Lung (tissue), 12 donors: ENCODE measurements around the gene GUCA2B. TPM values are rescaled to one million over a fixed set of nuclear protein-coding genes. Genes with fewer than 3 reads are reported as not detected.
A peak's percentile ranks its signal among the peaks of the same experiment; 100 is the strongest.

ENCODE experiments used
- ATAC-seq: fragments of 200-7000 bp; cut with Tn5 transposase; one replicate; pipeline ENCODE4 v1.9.1; 2020; ENCODE audit warnings: moderate number of reproducible peaks; ENCODE audit not compliant: insufficient read depth, low FRiP score
- DNase-seq, 3 donors: peaks; one replicate each; pipeline ENCODE4 v3.0.0-alpha.2; 2013 to 2017
- H3K27ac ChIP-seq, 2 donors: one replicate each; pipeline ENCODE4 v1.5.1; 2013; ENCODE audit warnings: mild to moderate bottlenecking in 2 of 2, moderate library complexity in 2 of 2, control low read depth in 1 of 2, inconsistent platforms in 1 of 2, low read depth in 1 of 2, low read length in 1 of 2
- H3K27me3 ChIP-seq, 3 donors: one replicate each; pipeline ENCODE4 v1.5.1; 2013; ENCODE audit warnings: low read length in 2 of 3; ENCODE audit not compliant: control insufficient read depth in 3 of 3, insufficient read depth in 3 of 3
- H3K36me3 ChIP-seq, 4 donors: one replicate each; pipeline ENCODE4 v1.5.1; 2013; ENCODE audit warnings: low read length in 4 of 4, mild to moderate bottlenecking in 1 of 4, moderate library complexity in 1 of 4; ENCODE audit not compliant: control insufficient read depth in 4 of 4, insufficient read depth in 4 of 4
- H3K4me1 ChIP-seq, 5 donors: one replicate each; pipeline ENCODE4 v1.5.1; 2013; ENCODE audit warnings: low read length in 5 of 5, mild to moderate bottlenecking in 2 of 5, moderate library complexity in 1 of 5; ENCODE audit not compliant: control insufficient read depth in 5 of 5, insufficient read depth in 5 of 5
- H3K4me3 ChIP-seq: one replicate; pipeline ENCODE4 v1.5.1; 2013; ENCODE audit warnings: mild to moderate bottlenecking, control low read depth, moderate library complexity
- H3K9ac ChIP-seq, 2 donors: one replicate each; pipeline ENCODE4 v1.5.1; 2013; ENCODE audit warnings: low read length in 2 of 2, control low read depth in 1 of 2; ENCODE audit not compliant: insufficient read depth in 1 of 2
- H3K9me3 ChIP-seq, 4 donors: one replicate each; pipeline ENCODE4 v1.5.1; 2013; ENCODE audit warnings: low read length in 3 of 4, mild to moderate bottlenecking in 1 of 4, moderate library complexity in 1 of 4; ENCODE audit not compliant: control insufficient read depth in 4 of 4, insufficient read depth in 3 of 4
- CTCF ChIP-seq: IDR thresholded peaks from 2 replicates; pipeline ENCODE4 v1.5.1; 2012; ENCODE audit warnings: mild to moderate bottlenecking; ENCODE audit errors: control extremely low read depth, extremely low read depth
- WGBS, 2 donors: extraction: QIAGEN DNeasy Blood & Tissue Kit; methylation state at CpG; one replicate each; pipeline ENCODE4 v1.1.7; 2013; 5-methylcytosine and 5-hydroxymethylcytosine counted together
- polyA plus RNA-seq, 2 donors: library from polyadenylated mRNA; stranded (reverse); fragments of 200-250 nt; gene quantifications; one replicate each; pipeline ENCODE4 v1.2.1, GENCODE V29; 2013
- total RNA-seq, 2 donors: library from RNA; depleted of rRNA in 1 of 2; stranded (reverse); fragments of >200 nt in 1 of 2; gene quantifications; one replicate each; pipeline ENCODE4 v1.2.1, GENCODE V29; 2014 to 2021
- donor health status: control.
- donor health status: control.
- donor health status: Bipolar disorder and iron deficiency.
- donor health status: healthy.
- donor health status: DM: yes; HTN: yes; CAD: no.

GUCA2B gene
- total and polyA plus RNA-seq, 4 donors, result not detected

- no peak for DNase-seq
- 71 to 74% methylated on average over 4 of the region's 4 CpGs for WGBS, 2 donors
- TF ChIP-seq CTCF, result no peak
- no peak for ATAC-seq
- Histone ChIP-seq H3K4me3 (no peak overlapping the region), H3K36me3 (peaks cover 4 to 10% (median 8%) of the 10 kb centered on the region in 4 donors), H3K4me1 (peaks cover 2 to 69% (median 28%) of the 10 kb centered on the region in 5 donors), H3K9me3 (no peaks in the 10 kb centered on the region), H3K27ac (peak overlapping the region in 1 of 2 donors; percentile 32), H3K27me3 (no peaks in the 10 kb centered on the region), H3K9ac (peak overlapping the region in 1 of 2 donors; percentile 24)
Observed at GRCh38 chr1:42179900-42180329, 26.7 kb downstream of the GUCA2B start.

GRCh38 chr1:42181687-42182086 is 28.5 kb downstream of the GUCA2B start:
- DNase-seq (no peak), ATAC-seq (no peak)
- Histone ChIP-seq H3K27me3 (no peaks in the 10 kb centered on the region), H3K4me1 (peaks cover 2 to 51% (median 28%) of the 10 kb centered on the region in 5 donors), H3K27ac (no peak overlapping the region), H3K4me3 (no peak overlapping the region), H3K9ac (no peak overlapping the region), H3K36me3 (peaks cover 8 to 13% (median 12%) of the 10 kb centered on the region in 4 donors), H3K9me3 (no peaks in the 10 kb centered on the region)
- no peak for TF ChIP-seq CTCF
- WGBS, 2 donors, result 77 to 87% methylated on average over 4 of the region's 4 CpGs

- no peak overlapping the region for H3K9ac ChIP-seq
- H3K36me3 ChIP-seq, result peaks cover 12 to 14% (median 13%) of the 10 kb centered on the region in 4 donors
- DNase-seq, result peak in 2 of 3 donors; percentile 51 to 64
Observed at GRCh38 chr1:42183210-42183956, 30.2 kb downstream of the GUCA2B start.

More at GRCh38 chr1:42183210-42183956, 30.2 kb downstream of the GUCA2B start:
- H3K27me3 ChIP-seq, result no peaks in the 10 kb centered on the region
- 76 to 95% methylated on average over 3 of the region's 7 CpGs for WGBS, 2 donors
- H3K4me1 ChIP-seq, result peaks cover 2 to 34% (median 13%) of the 10 kb centered on the region in 5 donors
- no peak for TF ChIP-seq CTCF
- no peaks in the 10 kb centered on the region for H3K9me3 ChIP-seq
- H3K4me3 ChIP-seq, result no peak overlapping the region
- ATAC-seq, result no peak
- no peak overlapping the region for H3K27ac ChIP-seq
